PC-9 (cell line): ENCODE measurements around the gene CANX. TPM values are rescaled to one million over a fixed set of nuclear protein-coding genes. Genes with fewer than 3 reads are reported as not detected.

ENCODE experiments used
- BruUV-seq: library from RNA; stranded (reverse); fragments of 400-500 nt; replicated peaks from 2 replicates; lab custom pipeline; 2021; lab: Mats Ljungman, UMichigan
- CTCF ChIA-PET: fragments of 300-600 bp; sonication (Branson Sonifier 250); formaldehyde crosslinking; loops from one replicate; lab custom pipeline; 2022; ENCODE audit warnings: antibody characterized with exemption; lab: Charles Lee
- POLR2A ChIA-PET: fragments of 300-600 bp; sonication (Branson Sonifier 250); formaldehyde crosslinking; loops from one replicate; lab custom pipeline; 2022; ENCODE audit warnings: antibody characterized with exemption; ENCODE audit not compliant: unreplicated experiment; lab: Charles Lee
- DNase-seq, 2 experiments: peaks; one replicate each; pipeline versions ENCODE4 v3.0.0 to v3.0.0-alpha.2; 2015 to 2022; ENCODE audit warnings: mixed read lengths in 1 of 2
- H2AFZ ChIP-seq: fragments of 200-600 bp; sonication (generic); 2 replicates; pipeline ENCODE4 v1.8.1; 2017; ENCODE audit warnings: antibody characterized with exemption
- H3F3A ChIP-seq: fragments of 200-600 bp; sonication (generic); 2 replicates; pipeline ENCODE4 v1.8.1; 2017; ENCODE audit warnings: antibody characterized with exemption, mild to moderate bottlenecking, low read depth; ENCODE audit not compliant: insufficient read depth
- H3K27ac ChIP-seq: fragments of 200-600 bp; sonication (generic); 2 replicates; pipeline ENCODE4 v1.6.1; 2016; ENCODE audit warnings: mixed run types
- H3K27me3 ChIP-seq: fragments of 200-600 bp; sonication (generic); 2 replicates; pipeline ENCODE4 v1.6.1; 2016; ENCODE audit warnings: low read depth, mixed run types; ENCODE audit not compliant: insufficient read depth
- H3K36me3 ChIP-seq: fragments of 200-600 bp; sonication (generic); 2 replicates; pipeline ENCODE4 v1.6.1; 2016; ENCODE audit warnings: low read depth, mixed run types
- H3K4me1 ChIP-seq: fragments of 200-600 bp; sonication (generic); replicated peaks from 2 replicates; pipeline ENCODE4 v1.6.1; 2016; ENCODE audit warnings: mixed run types; ENCODE audit not compliant: insufficient read depth
- H3K4me2 ChIP-seq: fragments of 200-600 bp; sonication (generic); 2 replicates; pipeline ENCODE4 v1.6.1; 2017; ENCODE audit warnings: mixed run types
- H3K4me3 ChIP-seq: fragments of 200-600 bp; sonication (generic); 2 replicates; pipeline ENCODE4 v1.6.1; 2016; ENCODE audit warnings: mixed run types
- H3K79me2 ChIP-seq: fragments of 200-600 bp; sonication (generic); 2 replicates; pipeline ENCODE4 v1.6.1; 2017; ENCODE audit warnings: low read depth, mixed run types
- H3K9me2 ChIP-seq: fragments of 200-600 bp; sonication (generic); 2 replicates; pipeline ENCODE4 v1.8.1; 2017; ENCODE audit warnings: mild to moderate bottlenecking; ENCODE audit not compliant: insufficient read depth
- H3K9me3 ChIP-seq: fragments of 200-600 bp; sonication (generic); 2 replicates; pipeline ENCODE4 v1.8.1; 2016; ENCODE audit warnings: low read depth; ENCODE audit not compliant: insufficient read depth
- H4K20me1 ChIP-seq: fragments of 200-600 bp; sonication (generic); 2 replicates; pipeline ENCODE4 v1.8.1; 2017; ENCODE audit not compliant: insufficient read depth
- CTCF ChIP-seq: fragments of 200-600 bp; sonication (generic); conservative IDR thresholded peaks from 2 replicates; pipeline ENCODE4 v1.6.1; 2017; ENCODE audit warnings: mixed run types, antibody characterized with exemption, mild to moderate bottlenecking, moderate library complexity
- EZH2 ChIP-seq: fragments of 200-600 bp; sonication (generic); IDR thresholded peaks from 2 replicates; pipeline ENCODE4 v1.8.0; 2017; ENCODE audit warnings: antibody characterized with exemption, low read depth
- intact Hi-C: fragments of 100-400 bp; cut with micrococcal nuclease; formaldehyde crosslinking; loops from one replicate; pipeline ENCODE4 v1.10.0; 2022; ENCODE audit not compliant: unreplicated experiment
- total RNA-seq: library from RNA; stranded (reverse); gene quantifications from 2 replicates; pipeline ENCODE4 v1.2.3, GENCODE V29; 2021

CANX gene
- total RNA-seq, 1 experiment from 2014 or later, result 712 TPM

- TF ChIP-seq EZH2 (no peak), CTCF (no peak)
- no peak overlapping the region for H2AFZ ChIP-seq
- CTCF ChIA-PET, result no interaction called here
- intact Hi-C loops, result no loop called here
- peaks cover 50% of the 10 kb centered on the region for H4K20me1 ChIP-seq
- H3K36me3 ChIP-seq, result peaks cover 59% of the 10 kb centered on the region
- H3K4me3 ChIP-seq, result no peak overlapping the region
- no peaks in the 10 kb centered on the region for H3K9me2 ChIP-seq
- H3K4me2 ChIP-seq, result no peak overlapping the region
- H3K4me1 ChIP-seq, result peaks cover 28% of the 10 kb centered on the region
- peaks cover 8% of the 10 kb centered on the region for H3K79me2 ChIP-seq
- no peaks in the 10 kb centered on the region for H3K9me3 ChIP-seq
- POLR2A ChIA-PET, result no interaction called here
- DNase-seq, result no peak
- no TSS peak for BruUV-seq
- peak overlapping the region; percentile 22; the same call in 1 of the 2 replicates for H3K27ac ChIP-seq
- no peaks in the 10 kb centered on the region for H3K27me3 ChIP-seq
- peaks cover 100% of the 10 kb centered on the region for H3F3A ChIP-seq
Measured at GRCh38 chr5:179727106-179727505, 28.3 kb downstream of the CANX start.

- Histone ChIP-seq H3K36me3 (peaks cover 38% of the 10 kb centered on the region), H2AFZ (no peak overlapping the region), H4K20me1 (peaks cover 38% of the 10 kb centered on the region), H3K9me2 (no peaks in the 10 kb centered on the region), H3K4me2 (no peak overlapping the region), H3K9me3 (no peaks in the 10 kb centered on the region), H3K79me2 (peaks cover 11% of the 10 kb centered on the region), H3K4me1 (peaks cover 34% of the 10 kb centered on the region), H3K27ac (0 out of 2 replicates have a peak overlapping the region, but pooled peaks have one; percentile 74), H3K4me3 (no peak overlapping the region), H3K27me3 (no peaks in the 10 kb centered on the region), H3F3A (peaks cover 80% of the 10 kb centered on the region)
- POLR2A ChIA-PET, result interaction anchor here (0.5 kb wide), 1 partner anchor 63 kb away, joined by 10 read pairs; no protein-coding TSS in a partner anchor
- CTCF ChIA-PET, result no interaction called here
- TF ChIP-seq CTCF (no peak), EZH2 (no peak)
- BruUV-seq, result TSS peak; percentile 1
- intact Hi-C loops, result no loop called here
- DNase-seq, result no peak
Measured at GRCh38 chr5:179729303-179729702, 30.5 kb downstream of the CANX start.

GRCh38 chr5:179729727-179730126 lies 31.0 kb downstream of the CANX start:
- Histone ChIP-seq H3K36me3 (peaks cover 35% of the 10 kb centered on the region), H3K27ac (peak overlapping the region; percentile 74; the same call in 1 of the 2 replicates), H4K20me1 (peaks cover 40% of the 10 kb centered on the region), H3K9me2 (no peaks in the 10 kb centered on the region), H2AFZ (no peak overlapping the region), H3K9me3 (no peaks in the 10 kb centered on the region), H3K4me1 (peaks cover 38% of the 10 kb centered on the region), H3F3A (peaks cover 76% of the 10 kb centered on the region), H3K79me2 (peaks cover 15% of the 10 kb centered on the region), H3K4me3 (no peak overlapping the region; the same call in 1 of the 2 replicates), H3K4me2 (peak overlapping the region; percentile 86; the same call in 1 of the 2 replicates), H3K27me3 (no peaks in the 10 kb centered on the region)
- TF ChIP-seq CTCF (no peak), EZH2 (no peak)
- no TSS peak for BruUV-seq
- ChIA-PET POLR2A (no interaction called here), CTCF (no interaction called here)
- no peak for DNase-seq
- intact Hi-C loops, result loop anchor here (5.0 to 10.0 kb wide), 4 partner anchors 105 to 1458 kb away; partner anchors contain the start of genes HNRNPH1, MRNIP and TBC1D9B
